GM23248 (cell line): ENCODE results near the gene SIK2. TPM values are rescaled to one million over a fixed set of nuclear protein-coding genes. Genes with fewer than 3 reads are reported as not detected.

ENCODE experiments used
- DNase-seq: peaks from one replicate; pipeline ENCODE4 v3.0.0-alpha.2; 2015
- H2AFZ ChIP-seq: fragments of 200-600 bp; sonication (generic); 2 replicates; pipeline ENCODE4 v1.6.1; 2016; ENCODE audit warnings: antibody characterized with exemption
- H3F3A ChIP-seq: fragments of 200-600 bp; sonication (generic); 2 replicates; pipeline ENCODE4 v1.6.1; 2016; ENCODE audit warnings: mild to moderate bottlenecking, antibody characterized with exemption, mixed run types; ENCODE audit not compliant: insufficient read depth
- H3K27ac ChIP-seq: fragments of 200-600 bp; sonication (generic); 2 replicates; pipeline ENCODE4 v1.5.1; 2016; ENCODE audit warnings: mild to moderate bottlenecking
- H3K27me3 ChIP-seq: fragments of 200-600 bp; sonication (generic); replicated peaks from 2 replicates; pipeline ENCODE4 v1.6.1; 2016; ENCODE audit warnings: mild to moderate bottlenecking; ENCODE audit not compliant: insufficient read depth
- H3K36me3 ChIP-seq: fragments of 200-600 bp; sonication (generic); 2 replicates; pipeline ENCODE4 v1.6.1; 2016; ENCODE audit warnings: low read depth, mild to moderate bottlenecking
- H3K4me1 ChIP-seq: fragments of 200-600 bp; sonication (generic); 2 replicates; pipeline ENCODE4 v1.6.1; 2016; ENCODE audit warnings: mild to moderate bottlenecking; ENCODE audit not compliant: insufficient read depth
- H3K4me2 ChIP-seq: fragments of 200-600 bp; sonication (generic); one replicate; pipeline ENCODE4 v1.6.1; 2016; ENCODE audit warnings: mild to moderate bottlenecking; ENCODE audit not compliant: unreplicated experiment
- H3K4me3 ChIP-seq: fragments of 200-600 bp; sonication (generic); 2 replicates; pipeline ENCODE4 v1.5.1; 2016; ENCODE audit warnings: mild to moderate bottlenecking
- H3K79me2 ChIP-seq: fragments of 200-600 bp; sonication (generic); 2 replicates; pipeline ENCODE4 v1.6.1; 2016; ENCODE audit warnings: mild to moderate bottlenecking; ENCODE audit not compliant: insufficient read depth
- H3K9ac ChIP-seq: fragments of 200-600 bp; sonication (generic); 2 replicates; pipeline ENCODE4 v1.6.1; 2016; ENCODE audit warnings: mild to moderate bottlenecking
- H3K9me2 ChIP-seq: fragments of 200-600 bp; sonication (generic); 2 replicates; pipeline ENCODE4 v1.6.1; 2016; ENCODE audit warnings: mixed run types, mild to moderate bottlenecking, moderate library complexity; ENCODE audit not compliant: insufficient read depth
- H3K9me3 ChIP-seq: fragments of 200-600 bp; sonication (generic); one replicate; pipeline ENCODE4 v1.6.1; 2017; ENCODE audit warnings: low read depth
- H4K20me1 ChIP-seq: fragments of 200-600 bp; sonication (generic); 2 replicates; pipeline ENCODE4 v1.6.0; 2016; ENCODE audit not compliant: insufficient read depth
- EZH2 ChIP-seq: fragments of 200-600 bp; sonication (generic); IDR thresholded peaks from 2 replicates; pipeline ENCODE4 v1.6.1; 2018; ENCODE audit warnings: antibody characterized with exemption, mild to moderate bottlenecking; ENCODE audit not compliant: insufficient read depth, poor library complexity, severe bottlenecking
- EZH2phosphoT487 ChIP-seq: fragments of 200-600 bp; sonication (generic); IDR thresholded peaks from 2 replicates; pipeline ENCODE4 v1.6.1; 2018; ENCODE audit warnings: antibody characterized with exemption, moderate library complexity, mild to moderate bottlenecking, low read depth; ENCODE audit not compliant: insufficient read depth
- WGBS, 2 experiments: methylation state at CpG; one replicate each; pipeline ENCODE4 v1.1.6; 2015 to 2017; ENCODE audit warnings: low lambda C conversion rate in 2 of 2, low coverage in 1 of 2; ENCODE audit errors: missing lambda C conversion rate in 2 of 2; 5-methylcytosine and 5-hydroxymethylcytosine counted together
- in situ Hi-C: fragments of 300-500 bp; cut with MboI; formaldehyde crosslinking; loops from 2 replicates; pipeline ENCODE4 v1.15.0; 2020
- polyA plus RNA-seq: library from polyadenylated mRNA; unstranded; fragments of >200 nt; fragmentation: Nextera tagmentation; extraction: Ambion mirVana; gene quantifications from 2 replicates; pipeline ENCODE4 v1.2.1, GENCODE V29; 2016
- total RNA-seq: library from RNA; depleted of rRNA; stranded (reverse); fragments of >200 nt; shearing (Covaris generic); gene quantifications from 2 replicates; pipeline ENCODE4 v1.2.3, GENCODE V29; 2014

The SIK2 gene
- total and polyA plus RNA-seq, 2 experiments from 2014 or later, result 5.9 to 14.8 TPM

DNA sequence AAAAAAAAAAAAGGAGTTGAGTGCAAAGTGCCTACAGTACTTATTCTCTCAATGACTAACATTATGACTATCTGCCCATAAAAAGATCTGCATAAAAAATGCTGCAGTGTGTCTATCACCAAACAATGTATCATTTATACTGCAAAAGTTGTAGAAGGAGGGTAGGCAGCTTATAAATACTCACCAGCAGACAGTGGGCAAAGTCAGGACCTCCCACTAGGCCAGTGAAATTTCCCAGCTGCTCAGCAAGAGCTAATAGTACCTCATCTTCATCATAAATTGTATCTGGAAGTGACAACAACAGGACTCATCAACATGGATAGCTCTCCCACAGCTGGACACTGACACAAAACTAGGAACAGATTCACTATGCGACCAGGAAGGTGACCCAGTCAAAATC lies 162.4 kb downstream of the SIK2 start:
- WGBS, 2 experiments, result 53 to 63% methylated on average over 1 of the region's 1 CpG
- Histone ChIP-seq H3K4me3 (peak overlapping the region; percentile 78), H3K9me2 (no peaks in the 10 kb centered on the region), H2AFZ (no peak overlapping the region), H3K27ac (0 out of 2 replicates have a peak overlapping the region, but pooled peaks have one; percentile 6), H3F3A (peaks cover 22% of the 10 kb centered on the region), H3K4me1 (peaks cover 19% of the 10 kb centered on the region), H3K27me3 (no peaks in the 10 kb centered on the region), H3K36me3 (peaks cover 22% of the 10 kb centered on the region; the same call in 1 of the 2 replicates), H3K4me2 (peak overlapping the region; percentile 90), H3K79me2 (peaks cover 65% of the 10 kb centered on the region), H4K20me1 (no peaks in the 10 kb centered on the region), H3K9ac (peak overlapping the region; percentile 86), H3K9me3 (no peaks in the 10 kb centered on the region)
- in situ Hi-C loops, result loop anchor here (5.0 kb wide), 1 partner anchor 177 kb away; no protein-coding TSS in a partner anchor
- TF ChIP-seq EZH2 (no peak), EZH2phosphoT487 (no peak)
- DNase-seq, result peak; percentile 61

DNA sequence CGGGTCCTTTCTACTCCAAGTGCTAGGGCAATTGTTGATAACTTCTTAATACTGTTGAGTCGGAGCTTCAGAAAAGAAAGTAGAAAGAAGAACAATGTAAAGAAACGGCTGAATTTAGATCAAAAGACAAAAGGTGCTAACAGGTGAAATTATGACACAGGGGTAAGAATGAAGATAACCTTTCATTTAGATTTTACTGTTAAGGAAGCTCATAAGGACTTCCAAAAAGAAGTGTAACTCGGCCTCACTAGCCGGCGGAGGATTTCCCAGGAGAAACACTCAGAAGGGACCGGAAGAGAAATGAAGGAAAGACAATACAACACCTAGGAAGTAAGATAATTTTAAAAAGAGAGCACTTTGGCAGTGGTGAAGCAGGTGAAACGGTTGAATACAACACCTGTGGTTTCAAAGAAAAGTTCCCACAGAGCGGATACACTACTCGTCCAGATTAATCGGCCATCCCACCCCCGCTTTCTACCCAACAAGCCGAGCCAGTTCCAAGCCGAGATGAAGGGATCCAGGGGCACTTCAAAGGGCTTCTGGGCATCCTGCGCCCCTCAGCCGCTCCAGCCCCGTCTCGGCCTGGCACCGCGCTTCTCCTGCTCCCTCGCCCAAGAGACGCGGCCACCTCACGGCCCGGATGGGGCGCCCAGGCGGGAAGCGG lies 163.2 kb downstream of the SIK2 start:
- H3K79me2 ChIP-seq, result peaks cover 57% of the 10 kb centered on the region
- in situ Hi-C loops, result loop anchor here (5.0 kb wide), 1 partner anchor 178 kb away; no protein-coding TSS in a partner anchor

DNA sequence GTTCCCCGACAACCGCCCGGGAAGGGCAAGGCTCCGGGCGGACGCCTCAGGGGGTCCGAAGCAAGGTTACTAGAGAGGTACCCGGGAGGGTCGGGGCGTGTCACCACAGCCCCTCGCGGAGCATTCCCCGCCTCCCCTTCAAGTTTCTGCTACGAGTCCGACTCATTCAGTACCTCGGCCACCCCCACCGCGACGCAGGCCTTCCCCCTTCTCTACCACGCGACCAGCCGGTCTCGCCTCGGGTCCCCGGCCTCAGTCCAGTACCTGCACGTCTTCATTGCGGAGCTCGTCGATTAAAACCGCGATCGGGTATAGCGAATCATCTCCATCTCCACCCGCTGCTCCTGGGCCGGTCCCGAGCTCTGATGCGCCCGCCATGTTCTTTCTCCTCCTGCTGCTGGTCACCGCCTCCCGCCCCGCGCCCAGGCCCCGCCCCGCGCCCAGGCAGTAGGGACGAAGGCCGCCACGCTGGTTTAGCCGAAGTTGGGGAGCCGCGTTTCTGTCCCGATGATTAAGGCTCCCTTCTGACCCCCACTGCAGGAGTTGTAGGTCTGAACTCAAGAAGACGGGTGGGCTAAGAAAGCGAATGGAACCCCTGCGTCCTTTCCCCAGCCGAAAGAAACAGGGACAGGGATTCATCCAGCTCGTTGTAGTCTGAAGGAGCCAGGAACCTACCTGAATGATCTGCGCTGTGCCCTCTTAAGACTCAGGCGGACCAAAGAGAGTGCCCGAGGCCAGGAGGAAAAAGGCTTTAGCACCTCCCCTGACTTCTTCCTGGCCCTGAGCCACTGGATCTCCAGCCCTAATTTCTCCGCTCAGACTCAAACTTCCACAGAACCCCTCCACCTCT lies 164.0 kb downstream of the SIK2 start, which contains the start of gene PPP2R1B:
Gene PPP2R1B, minus strand, starts transcription at position 406 of the 850 bp plus-strand sequence. Its CDS starts 28 bp downstream, at position 378.
- H3K4me1 ChIP-seq, result peaks cover 18% of the 10 kb centered on the region
- no peaks in the 10 kb centered on the region for H3K27me3 ChIP-seq
- in situ Hi-C loops, result loop anchor here (5.0 kb wide), 1 partner anchor 179 kb away; no protein-coding TSS in a partner anchor

More for the DNA sequence above, 163.2 kb downstream of the SIK2 start:
- Histone ChIP-seq H3K9ac (peak overlapping the region; percentile 86), H2AFZ (peak overlapping the region; percentile 96), H3K36me3 (peaks cover 14% of the 10 kb centered on the region; the same call in 1 of the 2 replicates), H3K27ac (peak overlapping the region; percentile 83), H3F3A (peaks cover 22% of the 10 kb centered on the region), H4K20me1 (no peaks in the 10 kb centered on the region), H3K4me3 (peak overlapping the region; percentile 78), H3K4me2 (peak overlapping the region; percentile 90), H3K27me3 (no peaks in the 10 kb centered on the region), H3K4me1 (peaks cover 18% of the 10 kb centered on the region), H3K9me3 (no peaks in the 10 kb centered on the region), H3K9me2 (no peaks in the 10 kb centered on the region)
- DNase-seq, result peak; percentile 60
- 4% methylated on average over 28 of the region's 28 CpGs for WGBS, 2 experiments
- TF ChIP-seq EZH2 (no peak), EZH2phosphoT487 (no peak)

DNA sequence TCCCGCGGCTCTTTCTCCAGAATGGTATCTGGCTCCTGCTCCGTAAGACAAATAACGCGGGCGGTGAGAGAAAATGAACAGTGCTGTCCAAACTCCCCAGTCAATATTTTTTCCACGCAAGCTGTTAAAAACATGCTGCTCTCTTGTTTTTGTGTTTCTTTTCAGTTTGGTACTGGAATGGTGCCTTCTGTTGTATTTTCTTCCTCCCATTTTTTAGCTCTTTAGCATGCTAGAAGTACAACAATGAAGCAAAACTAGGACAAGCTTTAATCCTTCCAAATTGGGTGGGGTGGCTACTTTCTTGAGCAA lies 164.5 kb downstream of the SIK2 start:
- Histone ChIP-seq H3K9ac (peak overlapping the region; percentile 86), H3K36me3 (peaks cover 3% of the 10 kb centered on the region; the same call in 1 of the 2 replicates), H3K4me1 (peaks cover 18% of the 10 kb centered on the region), H3K79me2 (peaks cover 43% of the 10 kb centered on the region), H3F3A (peaks cover 22% of the 10 kb centered on the region), H2AFZ (peak overlapping the region; percentile 96), H3K27ac (peak overlapping the region; percentile 83), H3K4me3 (peak overlapping the region; percentile 78), H3K9me2 (no peaks in the 10 kb centered on the region), H3K4me2 (peak overlapping the region; percentile 94), H3K27me3 (no peaks in the 10 kb centered on the region), H4K20me1 (no peaks in the 10 kb centered on the region), H3K9me3 (no peaks in the 10 kb centered on the region)
- whole genome bisulfite sequencing, 2 experiments, result 2 to 4% methylated on average over 7 of the region's 7 CpGs
- in situ Hi-C loops, result loop anchor here (5.0 kb wide), 1 partner anchor 179 kb away; no protein-coding TSS in a partner anchor
- no peak for TF ChIP-seq EZH2
- TF ChIP-seq EZH2phosphoT487, result no peak
- DNase-seq, result no peak

More for the DNA sequence above, 164.0 kb downstream of the SIK2 start, which contains the start of gene PPP2R1B:
- peak within 1 kb of the TSS; percentile 86 for H3K9ac ChIP-seq
- H3K36me3 ChIP-seq, result peaks cover 8% of the 10 kb centered on the region; the same call in 1 of the 2 replicates
- H2AFZ ChIP-seq, result peak within 1 kb of the TSS; percentile 96
- no peaks in the 10 kb centered on the region for H3K9me2 ChIP-seq
- no peaks in the 10 kb centered on the region for H3K9me3 ChIP-seq
- H3K4me2 ChIP-seq, result peak within 1 kb of the TSS; percentile 94
- 0% methylated on average over 55 to 60 of the region's 61 CpGs for WGBS, 2 experiments
- TF ChIP-seq EZH2phosphoT487 (no peak), EZH2 (no peak)
- DNase-seq, result peak; percentile 88
- peaks cover 22% of the 10 kb centered on the region for H3F3A ChIP-seq
- peak within 1 kb of the TSS; percentile 83 for H3K27ac ChIP-seq
- H3K4me3 ChIP-seq, result peak within 1 kb of the TSS; percentile 78
- peaks cover 49% of the 10 kb centered on the region for H3K79me2 ChIP-seq
- no peaks in the 10 kb centered on the region for H4K20me1 ChIP-seq
